H1 (cell line): ENCODE results near the gene SMOC2. TPM values are rescaled to one million over a fixed set of nuclear protein-coding genes. Genes with fewer than 3 reads are reported as not detected.

ENCODE experiments used
- BACH1 ChIP-seq: IDR thresholded peaks from 2 replicates; pipeline ENCODE4 v1.6.1; 2012; ENCODE audit warnings: low read length, improper control_type of control experiment
- EP300 ChIP-seq, 2 experiments: IDR thresholded peaks; 1 replicate in 1 of 2; 2 replicates in 1 of 2; pipeline ENCODE4 v1.6.1; 2011 to 2012; ENCODE audit warnings: low read depth in 2 of 2, low read length in 2 of 2, mild to moderate bottlenecking in 2 of 2, borderline replicate concordance in 1 of 2, inconsistent platforms in 1 of 2, moderate library complexity in 1 of 2
- POLR2A ChIP-seq, 2 experiments: IDR thresholded peaks; 1 replicate in 1 of 2; 2 replicates in 1 of 2; pipeline ENCODE4 v1.6.1; 2011; ENCODE audit warnings: low read depth in 2 of 2, low read length in 2 of 2, mild to moderate bottlenecking in 2 of 2; ENCODE audit errors: control extremely low read depth in 1 of 2
- SIX5 ChIP-seq: IDR thresholded peaks from 2 replicates; pipeline ENCODE4 v1.6.1; 2011; ENCODE audit warnings: mild to moderate bottlenecking, low read depth, low read length
- polyA plus RNA-seq, 7 experiments: library from polyadenylated mRNA; depleted of rRNA in 3 of 7; stranded (reverse) in 5 of 7; unstranded in 2 of 7; fragments of >200 nt in 5 of 7; fragments of 200-250 nt in 2 of 7; gene quantifications; 1 replicate in 5 of 7; 2 replicates in 1 of 7; 4 replicates in 1 of 7; pipeline versions ENCODE4 v1.2.1 to v1.2.3, GENCODE V29; 2011 to 2013; ENCODE audit warnings: missing spikeins in 2 of 7, mixed read lengths in 2 of 7
- total RNA-seq: library from RNA; stranded (reverse); fragmentation: NEBNext Ultra II Directional; extraction: Animal tissue kit (Norgen Biotek cat#: 25700); gene quantifications from 2 replicates; pipeline ENCODE4 v1.2.1, GENCODE V29; 2021
- TF ChIP-seq, protein P1 (sequence below): IDR thresholded peaks from 2 replicates; pipeline ENCODE4 v1.6.1; 2012; ENCODE audit warnings: low read length, inconsistent platforms
- TF ChIP-seq, protein P2 (sequence below): fragments of 300-600 bp; sonication (generic); IDR thresholded peaks from 2 replicates; pipeline ENCODE4 v1.7.1; 2012; ENCODE audit warnings: low read length, moderate library complexity, mild to moderate bottlenecking, inconsistent platforms; ENCODE audit not compliant: insufficient replicate concordance

SMOC2 gene
- total and polyA plus RNA-seq, 2 of the 8 experiments (the other 6 are each of a cell fraction or from before 2014, with no cell fraction given) = 7.7 to 8.5 TPM

DNA sequence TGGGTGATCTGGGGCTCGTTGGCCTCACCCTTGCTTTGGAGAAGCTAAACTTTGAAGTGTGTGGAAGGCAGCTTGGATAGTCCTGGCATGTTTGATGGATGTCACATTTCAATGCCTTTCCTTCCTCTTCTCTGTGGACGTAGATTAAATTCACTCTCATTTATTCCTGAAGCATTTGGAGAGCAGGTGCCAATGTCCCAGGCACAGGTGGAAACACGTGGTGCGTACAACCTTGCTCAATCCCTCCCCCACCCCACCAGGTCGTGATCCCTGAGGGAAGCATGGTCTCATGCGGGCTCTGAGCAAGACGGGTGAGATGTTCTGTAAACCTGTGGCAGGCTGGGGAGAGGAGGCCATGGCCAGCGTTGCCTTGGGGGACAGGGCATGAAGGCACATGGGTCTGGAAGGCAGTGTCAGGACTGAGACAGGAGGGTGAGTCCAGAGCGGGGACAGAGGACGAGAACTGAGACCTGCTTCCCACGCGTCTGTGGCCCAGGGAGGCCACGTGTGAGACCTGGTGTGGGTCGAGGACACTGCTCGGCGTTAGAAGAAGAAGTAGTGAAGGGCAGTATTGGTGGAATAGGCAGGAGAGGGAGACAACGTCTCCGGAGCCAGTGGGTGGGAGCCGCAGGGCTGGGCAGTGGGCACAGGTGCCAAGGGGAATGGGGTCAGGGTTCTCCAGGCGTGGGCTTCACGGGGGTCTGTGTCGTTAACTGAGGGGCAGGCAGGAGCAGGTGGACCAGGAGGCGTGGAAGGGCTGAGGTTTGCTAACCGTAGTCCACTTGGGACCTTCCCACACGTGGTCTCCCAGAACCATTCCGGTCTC is 34.4 kb downstream of the SMOC2 start (continued):
- TF ChIP-seq, protein P1, sequence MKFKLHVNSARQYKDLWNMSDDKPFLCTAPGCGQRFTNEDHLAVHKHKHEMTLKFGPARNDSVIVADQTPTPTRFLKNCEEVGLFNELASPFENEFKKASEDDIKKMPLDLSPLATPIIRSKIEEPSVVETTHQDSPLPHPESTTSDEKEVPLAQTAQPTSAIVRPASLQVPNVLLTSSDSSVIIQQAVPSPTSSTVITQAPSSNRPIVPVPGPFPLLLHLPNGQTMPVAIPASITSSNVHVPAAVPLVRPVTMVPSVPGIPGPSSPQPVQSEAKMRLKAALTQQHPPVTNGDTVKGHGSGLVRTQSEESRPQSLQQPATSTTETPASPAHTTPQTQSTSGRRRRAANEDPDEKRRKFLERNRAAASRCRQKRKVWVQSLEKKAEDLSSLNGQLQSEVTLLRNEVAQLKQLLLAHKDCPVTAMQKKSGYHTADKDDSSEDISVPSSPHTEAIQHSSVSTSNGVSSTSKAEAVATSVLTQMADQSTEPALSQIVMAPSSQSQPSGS = no peak
- TF ChIP-seq POLR2A (IDR thresholded peaks at IDR 0.05; ENCODE audit: control extremely low read depth in 1 of 2, low read depth in 2 of 2, low read length in 2 of 2) = no peak
- no peak for TF ChIP-seq BACH1
- TF ChIP-seq SIX5 = no peak
- TF ChIP-seq EP300 (IDR thresholded peaks at IDR 0.05; ENCODE audit: borderline replicate concordance in 1 of 2, low read depth in 2 of 2, low read length in 2 of 2) = no peak
- TF ChIP-seq, protein P2, sequence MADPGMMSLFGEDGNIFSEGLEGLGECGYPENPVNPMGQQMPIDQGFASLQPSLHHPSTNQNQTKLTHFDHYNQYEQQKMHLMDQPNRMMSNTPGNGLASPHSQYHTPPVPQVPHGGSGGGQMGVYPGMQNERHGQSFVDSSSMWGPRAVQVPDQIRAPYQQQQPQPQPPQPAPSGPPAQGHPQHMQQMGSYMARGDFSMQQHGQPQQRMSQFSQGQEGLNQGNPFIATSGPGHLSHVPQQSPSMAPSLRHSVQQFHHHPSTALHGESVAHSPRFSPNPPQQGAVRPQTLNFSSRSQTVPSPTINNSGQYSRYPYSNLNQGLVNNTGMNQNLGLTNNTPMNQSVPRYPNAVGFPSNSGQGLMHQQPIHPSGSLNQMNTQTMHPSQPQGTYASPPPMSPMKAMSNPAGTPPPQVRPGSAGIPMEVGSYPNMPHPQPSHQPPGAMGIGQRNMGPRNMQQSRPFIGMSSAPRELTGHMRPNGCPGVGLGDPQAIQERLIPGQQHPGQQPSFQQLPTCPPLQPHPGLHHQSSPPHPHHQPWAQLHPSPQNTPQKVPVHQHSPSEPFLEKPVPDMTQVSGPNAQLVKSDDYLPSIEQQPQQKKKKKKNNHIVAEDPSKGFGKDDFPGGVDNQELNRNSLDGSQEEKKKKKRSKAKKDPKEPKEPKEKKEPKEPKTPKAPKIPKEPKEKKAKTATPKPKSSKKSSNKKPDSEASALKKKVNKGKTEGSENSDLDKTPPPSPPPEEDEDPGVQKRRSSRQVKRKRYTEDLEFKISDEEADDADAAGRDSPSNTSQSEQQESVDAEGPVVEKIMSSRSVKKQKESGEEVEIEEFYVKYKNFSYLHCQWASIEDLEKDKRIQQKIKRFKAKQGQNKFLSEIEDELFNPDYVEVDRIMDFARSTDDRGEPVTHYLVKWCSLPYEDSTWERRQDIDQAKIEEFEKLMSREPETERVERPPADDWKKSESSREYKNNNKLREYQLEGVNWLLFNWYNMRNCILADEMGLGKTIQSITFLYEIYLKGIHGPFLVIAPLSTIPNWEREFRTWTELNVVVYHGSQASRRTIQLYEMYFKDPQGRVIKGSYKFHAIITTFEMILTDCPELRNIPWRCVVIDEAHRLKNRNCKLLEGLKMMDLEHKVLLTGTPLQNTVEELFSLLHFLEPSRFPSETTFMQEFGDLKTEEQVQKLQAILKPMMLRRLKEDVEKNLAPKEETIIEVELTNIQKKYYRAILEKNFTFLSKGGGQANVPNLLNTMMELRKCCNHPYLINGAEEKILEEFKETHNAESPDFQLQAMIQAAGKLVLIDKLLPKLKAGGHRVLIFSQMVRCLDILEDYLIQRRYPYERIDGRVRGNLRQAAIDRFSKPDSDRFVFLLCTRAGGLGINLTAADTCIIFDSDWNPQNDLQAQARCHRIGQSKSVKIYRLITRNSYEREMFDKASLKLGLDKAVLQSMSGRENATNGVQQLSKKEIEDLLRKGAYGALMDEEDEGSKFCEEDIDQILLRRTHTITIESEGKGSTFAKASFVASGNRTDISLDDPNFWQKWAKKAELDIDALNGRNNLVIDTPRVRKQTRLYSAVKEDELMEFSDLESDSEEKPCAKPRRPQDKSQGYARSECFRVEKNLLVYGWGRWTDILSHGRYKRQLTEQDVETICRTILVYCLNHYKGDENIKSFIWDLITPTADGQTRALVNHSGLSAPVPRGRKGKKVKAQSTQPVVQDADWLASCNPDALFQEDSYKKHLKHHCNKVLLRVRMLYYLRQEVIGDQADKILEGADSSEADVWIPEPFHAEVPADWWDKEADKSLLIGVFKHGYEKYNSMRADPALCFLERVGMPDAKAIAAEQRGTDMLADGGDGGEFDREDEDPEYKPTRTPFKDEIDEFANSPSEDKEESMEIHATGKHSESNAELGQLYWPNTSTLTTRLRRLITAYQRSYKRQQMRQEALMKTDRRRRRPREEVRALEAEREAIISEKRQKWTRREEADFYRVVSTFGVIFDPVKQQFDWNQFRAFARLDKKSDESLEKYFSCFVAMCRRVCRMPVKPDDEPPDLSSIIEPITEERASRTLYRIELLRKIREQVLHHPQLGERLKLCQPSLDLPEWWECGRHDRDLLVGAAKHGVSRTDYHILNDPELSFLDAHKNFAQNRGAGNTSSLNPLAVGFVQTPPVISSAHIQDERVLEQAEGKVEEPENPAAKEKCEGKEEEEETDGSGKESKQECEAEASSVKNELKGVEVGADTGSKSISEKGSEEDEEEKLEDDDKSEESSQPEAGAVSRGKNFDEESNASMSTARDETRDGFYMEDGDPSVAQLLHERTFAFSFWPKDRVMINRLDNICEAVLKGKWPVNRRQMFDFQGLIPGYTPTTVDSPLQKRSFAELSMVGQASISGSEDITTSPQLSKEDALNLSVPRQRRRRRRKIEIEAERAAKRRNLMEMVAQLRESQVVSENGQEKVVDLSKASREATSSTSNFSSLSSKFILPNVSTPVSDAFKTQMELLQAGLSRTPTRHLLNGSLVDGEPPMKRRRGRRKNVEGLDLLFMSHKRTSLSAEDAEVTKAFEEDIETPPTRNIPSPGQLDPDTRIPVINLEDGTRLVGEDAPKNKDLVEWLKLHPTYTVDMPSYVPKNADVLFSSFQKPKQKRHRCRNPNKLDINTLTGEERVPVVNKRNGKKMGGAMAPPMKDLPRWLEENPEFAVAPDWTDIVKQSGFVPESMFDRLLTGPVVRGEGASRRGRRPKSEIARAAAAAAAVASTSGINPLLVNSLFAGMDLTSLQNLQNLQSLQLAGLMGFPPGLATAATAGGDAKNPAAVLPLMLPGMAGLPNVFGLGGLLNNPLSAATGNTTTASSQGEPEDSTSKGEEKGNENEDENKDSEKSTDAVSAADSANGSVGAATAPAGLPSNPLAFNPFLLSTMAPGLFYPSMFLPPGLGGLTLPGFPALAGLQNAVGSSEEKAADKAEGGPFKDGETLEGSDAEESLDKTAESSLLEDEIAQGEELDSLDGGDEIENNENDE = no peak
